Type B pancreatic cell (in vitro differentiated cells): ENCODE results near the gene SLC35F1. TPM values are rescaled to one million over a fixed set of nuclear protein-coding genes. Genes with fewer than 3 reads are reported as not detected.

Experiments
- DNase-seq: peaks from one replicate; pipeline ENCODE4 v3.0.0; 2021; ENCODE audit warnings: mixed read lengths; ENCODE audit not compliant: unreplicated experiment; ENCODE audit errors: extremely low spot score
- H3K27ac Mint-ChIP-seq: 2 replicates; pipeline ENCODE4 v1.8.0; 2021; ENCODE audit warnings: mild to moderate bottlenecking, mixed read lengths
- H3K27me3 Mint-ChIP-seq: 2 replicates; pipeline ENCODE4 v1.8.0; 2021; ENCODE audit warnings: mixed read lengths
- H3K36me3 Mint-ChIP-seq: 2 replicates; pipeline ENCODE4 v1.8.0; 2021; ENCODE audit warnings: mixed read lengths
- H3K4me1 Mint-ChIP-seq: one replicate; pipeline ENCODE4 v1.8.0; 2021; ENCODE audit warnings: mixed read lengths; ENCODE audit not compliant: unreplicated experiment
- H3K4me3 Mint-ChIP-seq: 2 replicates; pipeline ENCODE4 v1.8.0; 2021; ENCODE audit warnings: mild to moderate bottlenecking, mixed read lengths
- H3K9me3 Mint-ChIP-seq: 2 replicates; pipeline ENCODE4 v1.8.0; 2021; ENCODE audit warnings: mixed read lengths
- CTCF ChIP-seq: fragments of 200-600 bp; sonication (generic); conservative IDR thresholded peaks from 2 replicates; pipeline ENCODE4 v1.5.0; 2021; ENCODE audit warnings: antibody characterized with exemption, mild to moderate bottlenecking
- total RNA-seq: library from RNA; stranded (reverse); gene quantifications from 2 replicates; pipeline ENCODE4 v1.2.1, GENCODE V29; 2021; ENCODE audit warnings: low replicate concordance

The SLC35F1 gene
- total RNA-seq, 1 donor from 2014 or later = 6.1 TPM

GRCh38 chr6:118085665-118086064 is 178.6 kb downstream of the SLC35F1 start:
- DNase-seq = no peak
- no peak overlapping the region for H3K27ac Mint-ChIP-seq
- no peak overlapping the region for H3K4me3 Mint-ChIP-seq
- H3K9me3 Mint-ChIP-seq = peaks cover 1% of the 10 kb centered on the region
- TF ChIP-seq CTCF = no peak
- H3K27me3 Mint-ChIP-seq = no peaks in the 10 kb centered on the region
- no peaks in the 10 kb centered on the region for H3K36me3 Mint-ChIP-seq
- H3K4me1 Mint-ChIP-seq = no peaks in the 10 kb centered on the region

- Mint-ChIP-seq H3K27ac (no peak overlapping the region), H3K9me3 (peaks cover 5% of the 10 kb centered on the region), H3K4me1 (no peaks in the 10 kb centered on the region), H3K36me3 (no peaks in the 10 kb centered on the region), H3K27me3 (no peaks in the 10 kb centered on the region), H3K4me3 (no peak overlapping the region)
- TF ChIP-seq CTCF = no peak
- no peak for DNase-seq
Observed at GRCh38 chr6:118086159-118086558, 179.1 kb downstream of the SLC35F1 start.

GRCh38 chr6:118092086-118092485 is 185.0 kb downstream of the SLC35F1 start:
- H3K9me3 Mint-ChIP-seq = peaks cover 12% of the 10 kb centered on the region

GRCh38 chr6:118097576-118097975 is 190.5 kb downstream of the SLC35F1 start:
- no peak overlapping the region for H3K27ac Mint-ChIP-seq
- no peaks in the 10 kb centered on the region for H3K9me3 Mint-ChIP-seq
- no peaks in the 10 kb centered on the region for H3K4me1 Mint-ChIP-seq
- H3K4me3 Mint-ChIP-seq = no peak overlapping the region
- no peak for DNase-seq
- H3K27me3 Mint-ChIP-seq = no peaks in the 10 kb centered on the region
- TF ChIP-seq CTCF = no peak
- H3K36me3 Mint-ChIP-seq = no peaks in the 10 kb centered on the region

More at GRCh38 chr6:118092086-118092485, 185.0 kb downstream of the SLC35F1 start:
- no peaks in the 10 kb centered on the region for H3K27me3 Mint-ChIP-seq
- no peak for TF ChIP-seq CTCF
- no peak overlapping the region for H3K27ac Mint-ChIP-seq
- no peak for DNase-seq
- H3K4me3 Mint-ChIP-seq = no peak overlapping the region
- no peaks in the 10 kb centered on the region for H3K4me1 Mint-ChIP-seq
- H3K36me3 Mint-ChIP-seq = no peaks in the 10 kb centered on the region

- H3K9me3 Mint-ChIP-seq = no peaks in the 10 kb centered on the region
- no peak overlapping the region for H3K4me3 Mint-ChIP-seq
- TF ChIP-seq CTCF = no peak
- no peaks in the 10 kb centered on the region for H3K4me1 Mint-ChIP-seq
- no peak for DNase-seq
- H3K27me3 Mint-ChIP-seq = no peaks in the 10 kb centered on the region
- no peaks in the 10 kb centered on the region for H3K36me3 Mint-ChIP-seq
- no peak overlapping the region for H3K27ac Mint-ChIP-seq
Observed at GRCh38 chr6:118100717-118101116, 193.7 kb downstream of the SLC35F1 start.

- Mint-ChIP-seq H3K4me3 (no peak overlapping the region), H3K4me1 (no peaks in the 10 kb centered on the region), H3K36me3 (no peaks in the 10 kb centered on the region), H3K9me3 (no peaks in the 10 kb centered on the region), H3K27ac (no peak overlapping the region), H3K27me3 (no peaks in the 10 kb centered on the region)
- no peak for DNase-seq
- no peak for TF ChIP-seq CTCF
Observed at GRCh38 chr6:118101220-118101619, 194.2 kb downstream of the SLC35F1 start.
